Stimulated activated naive CD4-positive, alpha-beta T cell treated with Interleukin-2 at 50 U/mL for 16 hours (primary cell): ENCODE results near the gene NGF.

ENCODE experiments used
- DNase-seq: peaks from one replicate; lab custom pipeline; 2025; lab: John Stamatoyannopoulos, UW

Gene NGF

GRCh38 chr1:115280064-115280463, 58.0 kb downstream of the NGF start:
- no peak for DNase-seq

- DNase-seq: no peak
These were observed 59.8 kb downstream of the NGF start for GRCh38 chr1:115278211-115278610.

GRCh38 chr1:115277276-115277675, 60.8 kb downstream of the NGF start:
- DNase-seq: no peak

DNA sequence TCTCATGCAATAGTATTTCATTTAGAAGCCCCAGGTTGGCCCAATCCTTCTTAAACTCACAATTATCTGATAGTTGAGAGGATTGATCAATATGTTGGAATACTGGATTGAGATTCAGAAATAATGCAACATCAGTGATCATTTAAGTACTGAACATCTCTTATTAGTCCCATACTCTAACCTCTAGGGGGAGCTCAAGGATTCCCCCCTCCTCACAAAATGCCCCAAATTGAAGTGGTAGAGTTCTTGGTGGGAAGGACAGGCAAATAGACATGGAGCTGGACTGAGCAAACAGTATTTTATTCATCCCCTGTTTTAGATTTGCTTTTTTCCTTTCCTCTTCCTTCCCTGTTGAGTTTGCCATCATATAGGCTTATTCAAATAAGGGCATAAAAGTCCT, 62.8 kb downstream of the NGF start:
- no peak for DNase-seq

GRCh38 chr1:115274467-115274866, 63.6 kb downstream of the NGF start:
- DNase-seq: no peak

DNA sequence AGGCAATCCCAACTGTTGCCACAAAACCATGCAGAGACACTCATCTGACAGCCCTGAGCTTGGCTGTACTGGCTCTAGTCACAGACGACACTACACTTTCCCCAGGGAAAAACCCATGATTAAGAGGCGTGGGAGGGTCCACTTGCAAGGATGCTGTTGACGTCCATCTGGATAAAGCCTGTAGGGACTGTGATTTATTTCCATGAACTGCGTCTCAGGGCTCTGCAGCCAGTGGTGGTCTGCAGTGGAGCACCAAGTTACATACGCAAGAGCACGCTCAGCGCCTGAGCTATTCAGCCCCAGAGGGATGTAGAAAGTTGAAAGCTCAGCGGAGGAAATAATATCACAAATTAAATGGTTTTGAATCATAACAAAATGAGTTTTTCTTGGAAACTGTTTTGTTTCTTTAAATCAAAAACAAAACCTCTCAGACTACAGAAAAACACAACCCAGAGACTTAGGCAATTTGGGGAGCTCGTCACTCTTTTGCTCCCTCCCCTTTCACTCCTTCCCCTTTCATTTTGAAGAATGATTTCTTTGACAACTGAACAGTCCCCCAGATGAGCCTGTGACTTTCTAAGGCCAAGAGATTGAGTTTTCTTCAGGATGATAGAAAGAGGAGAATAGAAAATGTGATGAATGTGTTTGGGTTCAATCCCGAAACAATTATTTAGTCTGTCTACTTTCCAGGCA, 71.2 kb downstream of the NGF start:
- DNase-seq: no peak

DNA sequence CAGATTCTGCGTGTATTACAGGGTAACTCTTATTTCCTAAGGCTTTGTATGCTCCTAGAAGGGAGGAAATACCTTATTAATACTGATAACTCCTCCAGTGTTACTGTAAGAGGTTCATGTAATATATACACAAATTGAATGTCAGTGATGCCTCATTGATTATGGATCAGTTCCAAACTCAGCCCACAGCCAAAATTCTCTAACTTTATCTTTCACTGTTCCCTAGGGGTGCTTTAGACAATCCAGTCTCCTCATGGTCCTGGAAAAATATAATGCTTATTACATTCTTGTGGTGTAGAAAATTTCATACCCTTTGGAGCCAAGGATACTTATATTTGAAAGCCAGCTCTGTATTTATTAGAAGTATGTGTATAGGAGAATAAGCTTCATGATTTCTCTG, 73.0 kb downstream of the NGF start:
- DNase-seq: no peak

GRCh38 chr1:115262886-115263285, 75.2 kb downstream of the NGF start:
- DNase-seq: no peak

DNA sequence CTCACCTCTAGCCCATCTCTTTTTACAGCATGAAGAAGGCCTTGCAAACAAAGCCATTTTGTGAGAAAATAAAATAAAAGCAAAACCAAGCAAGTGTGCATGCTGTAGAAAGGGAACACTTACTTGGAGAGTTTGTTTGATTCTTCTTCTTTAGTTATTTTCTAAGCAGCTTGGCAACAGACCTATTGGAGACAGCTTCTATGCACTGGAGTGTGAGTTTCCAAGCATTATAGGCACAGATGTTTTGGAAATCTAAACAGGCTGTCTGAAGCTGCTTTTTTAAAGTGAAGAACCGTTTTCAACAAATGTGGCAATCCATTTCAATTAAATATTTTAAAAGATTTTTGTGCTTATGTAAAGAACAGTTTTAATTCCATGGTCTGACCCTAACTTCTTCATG, 76.6 kb downstream of the NGF start:
- DNase-seq: no peak

DNA sequence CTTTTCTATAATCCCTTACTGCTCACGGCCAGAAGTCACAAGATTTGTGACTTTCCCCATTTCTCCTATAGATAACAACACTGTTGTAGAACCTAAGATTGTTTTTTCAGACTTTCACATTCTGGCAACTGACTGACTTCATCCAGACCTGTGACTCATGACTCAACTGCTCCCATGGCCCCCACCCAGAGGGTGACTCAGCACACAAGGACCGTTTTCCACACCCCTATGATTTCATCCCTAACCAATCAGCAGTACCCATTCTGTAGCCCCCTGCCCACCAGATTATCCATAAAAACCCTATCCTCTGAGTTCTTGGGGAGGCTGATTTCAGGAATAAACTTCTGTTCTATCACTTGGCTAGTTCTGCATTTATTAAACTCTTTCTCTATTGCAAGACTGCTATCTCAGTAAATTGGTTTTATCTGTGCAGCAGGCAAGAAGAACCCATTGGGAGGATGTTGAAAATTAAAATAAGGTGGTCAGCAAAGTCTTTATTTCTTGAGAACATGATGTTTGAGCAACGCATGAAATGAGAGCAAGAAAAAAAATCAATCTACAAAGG, 79.7 kb downstream of the NGF start:
- no peak for DNase-seq

- DNase-seq: no peak
These were observed 80.5 kb downstream of the NGF start for GRCh38 chr1:115257591-115257990.

DNA sequence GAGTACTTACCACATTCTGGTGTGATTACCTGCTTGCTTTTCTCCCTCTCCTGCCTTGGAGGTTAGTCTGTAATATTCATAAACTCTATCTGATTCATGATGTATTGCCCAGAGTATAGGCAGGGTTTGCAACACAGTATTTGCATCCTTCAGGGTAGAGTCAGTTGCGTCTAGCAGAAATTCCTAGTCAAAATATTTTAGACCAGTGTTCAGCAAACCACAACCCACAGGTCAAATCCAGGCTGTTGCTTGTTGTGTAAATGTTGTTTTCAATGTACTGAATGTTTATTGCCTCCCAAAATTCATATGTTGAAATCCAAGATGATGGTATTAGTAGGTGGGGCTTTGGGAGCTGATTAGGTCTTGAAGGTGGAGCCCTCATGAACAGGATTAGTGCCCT, 82.9 kb downstream of the NGF start:
- DNase-seq: no peak

DNA sequence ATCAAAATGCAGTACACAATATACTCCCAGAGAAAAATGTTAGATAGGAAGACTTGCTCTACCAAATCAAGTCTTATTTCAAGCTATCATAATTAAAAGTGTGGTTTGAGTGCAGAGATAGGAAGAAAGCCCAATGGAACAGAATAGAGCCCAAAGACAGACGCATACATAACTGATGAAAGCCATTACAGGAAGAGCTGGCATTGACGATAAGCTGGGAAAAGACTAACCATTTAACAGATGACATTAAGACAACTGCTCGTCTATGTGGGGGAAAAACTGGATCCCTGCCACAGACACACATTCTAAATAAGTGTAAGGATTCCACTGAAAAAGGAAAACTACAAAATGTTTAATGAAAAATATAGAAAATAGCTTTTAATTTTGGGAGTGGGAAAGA, 85.5 kb downstream of the NGF start:
- no peak for DNase-seq

GRCh38 chr1:115251856-115252255, 86.2 kb downstream of the NGF start:
- DNase-seq: no peak

DNA sequence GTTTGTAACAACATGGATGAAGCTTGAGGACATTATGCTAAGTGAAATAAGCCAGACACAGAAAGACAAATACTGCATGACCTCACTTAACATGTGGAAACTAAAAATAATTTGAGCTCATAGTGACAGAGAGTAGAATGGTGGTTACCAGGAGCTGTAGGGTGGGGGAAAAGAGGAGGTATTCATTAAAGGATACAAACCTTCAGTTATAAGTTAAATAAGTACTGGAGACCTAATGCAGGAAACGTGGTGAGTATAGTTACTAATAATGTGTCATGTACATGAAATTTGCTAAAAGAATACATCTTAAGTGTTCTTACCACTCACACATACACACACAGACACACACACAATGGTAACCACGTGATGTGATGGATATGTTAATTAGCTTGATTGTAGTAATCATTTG, 86.7 kb downstream of the NGF start:
- DNase-seq: no peak

DNA sequence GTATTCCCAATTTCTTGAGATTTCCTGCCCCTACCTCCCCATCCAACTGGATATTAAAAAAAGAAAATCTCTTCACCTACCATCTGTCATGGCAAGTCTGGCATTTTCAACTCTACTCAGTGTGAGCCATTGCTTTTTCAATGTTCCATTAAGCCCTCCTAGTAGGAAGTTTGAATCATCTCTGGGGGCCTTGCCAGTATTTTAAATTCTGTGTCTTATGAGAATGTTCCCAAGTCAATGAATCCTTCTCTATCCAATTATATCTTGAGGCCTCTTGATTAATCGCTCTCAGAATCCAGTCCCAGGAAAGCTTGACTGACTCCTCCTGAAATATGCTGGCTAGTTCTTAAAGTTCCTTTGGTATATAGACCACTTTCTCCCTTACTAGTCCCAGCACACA, 91.5 kb downstream of the NGF start:
- no peak for DNase-seq

DNA sequence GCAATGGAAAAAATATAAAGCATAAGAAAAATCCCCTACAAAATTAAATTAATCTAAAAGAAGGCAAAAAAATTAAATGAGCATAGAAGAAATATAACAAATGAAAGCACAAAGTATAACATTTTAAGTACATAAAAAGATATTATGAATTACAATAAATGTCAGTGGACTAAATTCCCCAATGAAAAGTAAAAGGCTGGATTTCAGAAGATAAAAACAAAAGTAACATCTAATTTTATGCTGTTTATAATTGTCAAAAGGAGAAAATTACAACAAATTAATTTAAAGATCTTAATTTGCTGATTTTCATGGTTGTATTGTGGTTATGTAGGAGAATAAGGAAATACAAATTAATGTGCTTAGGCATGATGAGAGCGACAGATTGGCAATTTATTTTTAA, 92.8 kb downstream of the NGF start:
- no peak for DNase-seq

GRCh38 chr1:115242543-115242942, 95.5 kb downstream of the NGF start:
- DNase-seq: no peak

DNA sequence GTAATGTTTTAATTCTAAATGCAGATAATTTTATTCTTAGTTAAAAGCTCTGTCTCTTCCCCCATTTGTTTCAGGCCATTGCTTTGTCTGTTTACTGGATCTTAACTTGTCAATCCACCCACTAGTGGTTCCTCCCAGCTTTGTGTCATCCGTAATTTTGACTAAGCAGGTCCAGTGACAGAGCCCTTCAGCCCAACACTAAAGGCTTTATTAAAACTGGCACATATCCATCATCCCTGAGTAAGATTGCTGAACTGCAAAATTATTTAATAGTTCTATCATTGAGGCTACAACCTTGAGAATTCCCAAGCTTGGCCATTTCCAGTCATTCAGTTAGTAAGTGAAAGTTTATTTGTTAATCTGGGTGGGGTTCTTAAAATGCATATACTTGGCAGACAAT, 96.7 kb downstream of the NGF start:
- DNase-seq: no peak

DNA sequence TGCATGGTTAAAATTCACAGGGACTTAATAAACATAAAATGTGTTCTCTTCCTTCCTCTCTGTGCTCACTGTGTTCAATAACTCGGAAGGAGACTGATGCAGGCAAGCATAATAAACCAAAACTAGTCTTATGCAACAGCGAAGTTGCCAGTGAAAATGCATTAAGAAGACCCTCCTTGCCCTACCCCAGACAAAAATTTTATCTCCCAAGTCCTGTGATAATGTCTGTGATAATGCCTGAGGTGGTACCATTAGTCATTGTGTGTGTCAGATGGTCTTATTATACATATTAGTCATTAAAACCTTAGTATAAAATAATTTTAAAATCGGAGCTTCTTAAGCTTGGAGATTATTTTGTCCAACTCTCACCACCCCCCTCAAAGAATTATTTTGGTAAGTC, 97.8 kb downstream of the NGF start:
- DNase-seq: no peak

DNA sequence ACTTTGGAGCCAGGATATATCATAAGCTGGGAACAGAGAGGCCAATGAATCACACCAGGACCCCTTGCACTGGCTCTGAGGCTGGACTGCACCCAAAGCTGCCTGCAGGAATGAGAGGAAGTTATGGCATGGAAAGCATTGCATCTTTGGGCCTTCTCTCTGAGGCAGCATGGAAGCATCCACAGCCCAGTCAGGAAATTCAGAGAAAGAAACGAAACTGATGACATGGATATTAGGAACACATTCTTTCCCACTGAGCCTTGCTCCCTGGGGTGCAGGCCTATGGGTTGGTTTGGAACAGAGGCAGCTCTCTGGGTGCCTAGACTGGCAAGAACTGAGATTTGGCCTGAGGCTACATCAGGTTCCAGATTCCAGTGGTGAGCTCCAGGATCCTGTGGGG, 98.6 kb downstream of the NGF start:
- DNase-seq: no peak

- DNase-seq: no peak
These were observed 99.0 kb downstream of the NGF start for GRCh38 chr1:115239148-115239422.

DNA sequence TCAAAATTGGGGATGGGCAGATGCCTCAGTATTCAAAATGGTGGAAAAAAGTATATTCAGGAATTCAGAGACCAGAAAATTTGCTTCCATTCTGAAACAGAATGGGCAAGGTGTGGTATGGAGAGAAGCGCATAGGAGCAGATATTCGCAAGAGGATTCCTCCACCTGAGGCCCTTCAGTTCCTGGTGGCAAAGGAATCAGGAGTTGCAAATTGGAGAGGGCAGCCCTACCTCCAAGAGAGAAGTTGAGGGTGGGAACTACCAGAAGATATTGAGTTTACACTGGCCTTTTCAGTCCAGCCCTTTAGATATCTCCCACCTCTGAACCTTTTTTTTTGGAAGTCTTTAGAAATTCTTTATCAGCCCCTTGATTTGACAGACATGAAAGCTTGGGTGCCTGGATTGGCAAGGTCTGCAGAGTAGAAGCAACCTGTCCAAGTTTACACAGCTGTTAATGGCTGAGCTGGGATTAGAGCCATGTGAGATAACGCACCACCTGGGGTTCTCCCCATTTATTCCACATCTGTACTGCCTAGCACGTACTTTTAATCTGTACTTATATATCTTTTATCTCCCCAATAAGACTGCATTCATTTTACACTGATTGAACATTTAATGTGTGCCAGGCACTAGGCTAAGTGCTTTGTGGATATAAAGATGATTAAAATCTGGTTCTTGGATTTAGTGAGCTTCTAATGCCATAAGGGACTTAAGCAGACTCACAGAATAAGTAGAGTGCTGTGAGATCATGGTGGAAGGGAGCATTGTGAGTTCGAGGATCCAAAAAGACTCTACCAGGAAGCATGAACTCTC, 99.5 kb downstream of the NGF start:
- no peak for DNase-seq

- DNase-seq: no peak
These were observed 100.5 kb downstream of the NGF start for GRCh38 chr1:115237507-115237906.
